WTC11 (cell line): ENCODE measurements around the gene CNIH3. TPM values are rescaled to one million over a fixed set of nuclear protein-coding genes. Genes with fewer than 3 reads are reported as not detected.

ENCODE experiments used
- ATAC-seq: fragments of 200-7000 bp; cut with Tn5 transposase; 2 replicates; pipeline ENCODE4 v1.10.0; 2021; ENCODE audit warnings: mild to moderate bottlenecking, moderate library complexity
- CTCF ChIA-PET: fragments of 300-600 bp; sonication (Branson Sonifier 250); formaldehyde crosslinking; loops from one replicate; lab custom pipeline; 2021; ENCODE audit warnings: antibody characterized with exemption; lab: Charles Lee
- POLR2A ChIA-PET: fragments of 350-600 bp; sonication (Branson Sonifier 250); formaldehyde crosslinking; loops from one replicate; lab custom pipeline; 2021; ENCODE audit warnings: antibody characterized with exemption; lab: Charles Lee
- DNase-seq: peaks from one replicate; pipeline ENCODE4 v3.0.0; 2021; ENCODE audit warnings: low spot score
- H3K27ac Mint-ChIP-seq: 2 replicates; pipeline ENCODE4 v1.8.0; 2021; ENCODE audit warnings: mixed read lengths
- H3K27me3 Mint-ChIP-seq: 2 replicates; pipeline ENCODE4 v1.8.0; 2021; ENCODE audit warnings: low read depth, mild to moderate bottlenecking, moderate library complexity, mixed read lengths
- H3K36me3 Mint-ChIP-seq: 2 replicates; pipeline ENCODE4 v1.8.0; 2021; ENCODE audit warnings: mixed read lengths
- H3K4me1 Mint-ChIP-seq: 2 replicates; pipeline ENCODE4 v1.8.0; 2022; ENCODE audit warnings: mixed read lengths
- H3K4me3 Mint-ChIP-seq: 2 replicates; pipeline ENCODE4 v1.8.0; 2021; ENCODE audit warnings: mild to moderate bottlenecking, moderate library complexity, mixed read lengths
- H3K9me3 Mint-ChIP-seq: 2 replicates; pipeline ENCODE4 v1.8.0; 2021; ENCODE audit warnings: mixed read lengths
- CREM ChIP-seq: sonication (generic); formaldehyde crosslinking; IDR thresholded peaks from 2 replicates; pipeline ENCODE4 v1.8.1; 2022; ENCODE audit warnings: mild to moderate bottlenecking, missing genetic modification reagents, moderate library complexity
- IRF2 ChIP-seq: sonication (generic); formaldehyde crosslinking; IDR thresholded peaks from 2 replicates; pipeline ENCODE4 v1.8.0; 2022; ENCODE audit warnings: low read depth, missing genetic modification reagents, borderline replicate concordance
- NR1H2 ChIP-seq: sonication (generic); formaldehyde crosslinking; IDR thresholded peaks from 2 replicates; pipeline ENCODE4 v1.9.0; 2021; ENCODE audit warnings: mild to moderate bottlenecking, moderate library complexity, missing genetic modification reagents
- NR3C1 ChIP-seq: sonication (generic); formaldehyde crosslinking; conservative IDR thresholded peaks from 2 replicates; pipeline ENCODE4 v1.8.1; 2023; ENCODE audit warnings: low read depth, mild to moderate bottlenecking, missing genetic modification reagents
- SMAD3 ChIP-seq: sonication (generic); formaldehyde crosslinking; IDR thresholded peaks from 2 replicates; pipeline ENCODE4 v1.8.0; 2022; ENCODE audit warnings: missing genetic modification reagents, mild to moderate bottlenecking, borderline replicate concordance
- SMAD4 ChIP-seq: sonication (generic); formaldehyde crosslinking; IDR thresholded peaks from 2 replicates; pipeline ENCODE4 v1.8.0; 2022; ENCODE audit warnings: mild to moderate bottlenecking, missing genetic modification reagents
- TEAD4 ChIP-seq: sonication (generic); formaldehyde crosslinking; IDR thresholded peaks from 2 replicates; pipeline ENCODE4 v1.8.0; 2022; ENCODE audit warnings: mild to moderate bottlenecking, missing genetic modification reagents
- TP53 ChIP-seq: sonication (generic); formaldehyde crosslinking; IDR thresholded peaks from 2 replicates; pipeline ENCODE4 v1.8.1; 2023; ENCODE audit warnings: mild to moderate bottlenecking, missing genetic modification reagents
- ZBTB21 ChIP-seq: sonication (generic); formaldehyde crosslinking; IDR thresholded peaks from 2 replicates; pipeline ENCODE4 v1.8.1; 2023; ENCODE audit warnings: mild to moderate bottlenecking, missing genetic modification reagents, borderline replicate concordance
- ZNF232 ChIP-seq: sonication (generic); formaldehyde crosslinking; IDR thresholded peaks from 2 replicates; pipeline ENCODE4 v1.8.0; 2022; ENCODE audit warnings: mild to moderate bottlenecking, missing genetic modification reagents
- ZNF317 ChIP-seq: sonication (generic); formaldehyde crosslinking; IDR thresholded peaks from 2 replicates; pipeline ENCODE4 v1.8.1; 2023; ENCODE audit warnings: low read depth, mild to moderate bottlenecking, moderate library complexity, missing genetic modification reagents, borderline replicate concordance
- ZNF423 ChIP-seq: fragments of 250-450 bp; sonication (Bioruptor Pico); IDR thresholded peaks from 2 replicates; pipeline ENCODE4 v2.1.2; 2022; ENCODE audit warnings: mild to moderate bottlenecking, moderate library complexity
- ZNF671 ChIP-seq: fragments of 250-450 bp; sonication (Bioruptor Pico); IDR thresholded peaks from 2 replicates; pipeline ENCODE4 v1.8.0; 2021; ENCODE audit warnings: mild to moderate bottlenecking
- total RNA-seq: library from RNA; stranded (reverse); gene quantifications from 3 replicates; pipeline ENCODE4 v1.2.3, GENCODE V29; 2021
- TF ChIP-seq, protein P1 (sequence below): sonication (generic); formaldehyde crosslinking; IDR thresholded peaks from 2 replicates; pipeline ENCODE4 v1.8.0; 2022; ENCODE audit warnings: mild to moderate bottlenecking, missing genetic modification reagents
- TF ChIP-seq, protein P2 (sequence below): fragments of 250-450 bp; sonication (Bioruptor Pico); IDR thresholded peaks from 2 replicates; pipeline ENCODE4 v2.1.2; 2022; ENCODE audit warnings: mild to moderate bottlenecking, moderate library complexity
- TF ChIP-seq, protein P3 (sequence below): sonication (generic); formaldehyde crosslinking; IDR thresholded peaks from 2 replicates; pipeline ENCODE4 v1.8.0; 2023; ENCODE audit warnings: mild to moderate bottlenecking, missing genetic modification reagents
- TF ChIP-seq, protein P4 (sequence below): sonication (generic); formaldehyde crosslinking; IDR thresholded peaks from 2 replicates; pipeline ENCODE4 v1.8.1; 2022; ENCODE audit warnings: mild to moderate bottlenecking, missing genetic modification reagents, moderate library complexity, borderline replicate concordance
- TF ChIP-seq, protein P5 (sequence below): sonication (generic); formaldehyde crosslinking; IDR thresholded peaks from 2 replicates; pipeline ENCODE4 v1.8.1; 2022; ENCODE audit warnings: low read depth, missing genetic modification reagents, borderline replicate concordance
- TF ChIP-seq, protein P6 (sequence below): sonication (generic); formaldehyde crosslinking; conservative IDR thresholded peaks from 2 replicates; pipeline ENCODE4 v1.8.1; 2023; ENCODE audit warnings: mild to moderate bottlenecking, low read depth, missing genetic modification reagents, moderate library complexity
- TF ChIP-seq, protein P7 (sequence below): sonication (generic); formaldehyde crosslinking; IDR thresholded peaks from 2 replicates; pipeline ENCODE4 v1.8.1; 2023; ENCODE audit warnings: mild to moderate bottlenecking, moderate library complexity, missing genetic modification reagents

The CNIH3 gene
- total RNA-seq, 1 experiment from 2014 or later, result 8.1 TPM

DNA sequence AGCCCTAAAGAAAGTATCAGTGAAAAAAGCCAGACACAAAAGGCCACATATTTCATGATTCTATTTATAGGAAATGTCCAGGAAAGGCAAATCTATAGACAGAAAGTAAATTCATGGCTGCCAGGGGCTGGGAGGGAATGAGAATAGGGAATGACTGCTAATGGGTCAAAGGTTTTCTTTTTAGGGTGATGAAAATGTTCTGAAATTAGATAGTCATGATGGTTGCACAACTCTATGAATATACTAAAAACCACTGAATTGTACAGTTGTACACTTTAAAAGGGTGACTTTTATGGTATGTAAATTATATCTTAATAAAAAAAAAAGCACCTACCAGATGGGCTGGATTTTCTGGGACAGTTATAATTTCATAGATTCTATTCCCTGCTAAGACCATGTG is 114.8 kb downstream of the CNIH3 start (continued):
- no peak for TF ChIP-seq ZNF423 (CRISPR knock-in tag)
- TF ChIP-seq, protein P1, sequence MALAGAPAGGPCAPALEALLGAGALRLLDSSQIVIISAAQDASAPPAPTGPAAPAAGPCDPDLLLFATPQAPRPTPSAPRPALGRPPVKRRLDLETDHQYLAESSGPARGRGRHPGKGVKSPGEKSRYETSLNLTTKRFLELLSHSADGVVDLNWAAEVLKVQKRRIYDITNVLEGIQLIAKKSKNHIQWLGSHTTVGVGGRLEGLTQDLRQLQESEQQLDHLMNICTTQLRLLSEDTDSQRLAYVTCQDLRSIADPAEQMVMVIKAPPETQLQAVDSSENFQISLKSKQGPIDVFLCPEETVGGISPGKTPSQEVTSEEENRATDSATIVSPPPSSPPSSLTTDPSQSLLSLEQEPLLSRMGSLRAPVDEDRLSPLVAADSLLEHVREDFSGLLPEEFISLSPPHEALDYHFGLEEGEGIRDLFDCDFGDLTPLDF (CRISPR knock-in tag), result no peak
- TF ChIP-seq, all 79 proteins: peak for 0

DNA sequence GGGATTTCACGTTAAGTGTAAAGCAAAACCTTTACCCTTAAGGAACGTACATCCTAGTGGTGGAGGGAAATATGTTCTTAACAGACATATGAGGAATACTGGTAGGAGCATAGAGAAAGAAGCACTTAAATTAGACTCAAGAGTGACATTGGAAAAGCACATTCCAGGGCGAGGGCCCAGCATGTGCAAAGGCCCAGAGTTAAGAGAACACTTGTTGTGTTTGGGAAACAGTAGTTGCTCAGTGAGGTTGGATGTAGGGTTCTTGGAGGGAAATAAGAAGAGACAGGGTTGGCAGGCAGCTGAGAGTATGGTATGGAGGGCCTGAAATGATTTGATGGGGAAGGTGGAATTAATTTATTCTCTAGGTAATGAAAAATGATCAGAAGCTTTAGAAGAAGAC is 115.5 kb downstream of the CNIH3 start:
- no peaks in the 10 kb centered on the region for H3K9me3 Mint-ChIP-seq
- H3K4me1 Mint-ChIP-seq, result peaks cover 44% of the 10 kb centered on the region
- H3K4me3 Mint-ChIP-seq, result no peak overlapping the region
- H3K36me3 Mint-ChIP-seq, result no peaks in the 10 kb centered on the region
- ChIA-PET CTCF (no interaction called here), POLR2A (no interaction called here)
- TF ChIP-seq NR3C1 (CRISPR knock-in tag) (no peak), SMAD4 (no peak), ZNF232 (CRISPR knock-in tag) (no peak), CREM (CRISPR knock-in tag) (no peak), ZNF671 (no peak)
- TF ChIP-seq, protein P2, sequence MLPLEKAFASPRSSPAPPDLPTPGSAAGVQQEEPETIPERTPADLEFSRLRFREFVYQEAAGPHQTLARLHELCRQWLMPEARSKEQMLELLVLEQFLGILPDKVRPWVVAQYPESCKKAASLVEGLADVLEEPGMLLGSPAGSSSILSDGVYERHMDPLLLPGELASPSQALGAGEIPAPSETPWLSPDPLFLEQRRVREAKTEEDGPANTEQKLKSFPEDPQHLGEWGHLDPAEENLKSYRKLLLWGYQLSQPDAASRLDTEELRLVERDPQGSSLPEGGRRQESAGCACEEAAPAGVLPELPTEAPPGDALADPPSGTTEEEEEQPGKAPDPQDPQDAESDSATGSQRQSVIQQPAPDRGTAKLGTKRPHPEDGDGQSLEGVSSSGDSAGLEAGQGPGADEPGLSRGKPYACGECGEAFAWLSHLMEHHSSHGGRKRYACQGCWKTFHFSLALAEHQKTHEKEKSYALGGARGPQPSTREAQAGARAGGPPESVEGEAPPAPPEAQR (CRISPR knock-in tag), result no peak
- TF ChIP-seq, protein P3, sequence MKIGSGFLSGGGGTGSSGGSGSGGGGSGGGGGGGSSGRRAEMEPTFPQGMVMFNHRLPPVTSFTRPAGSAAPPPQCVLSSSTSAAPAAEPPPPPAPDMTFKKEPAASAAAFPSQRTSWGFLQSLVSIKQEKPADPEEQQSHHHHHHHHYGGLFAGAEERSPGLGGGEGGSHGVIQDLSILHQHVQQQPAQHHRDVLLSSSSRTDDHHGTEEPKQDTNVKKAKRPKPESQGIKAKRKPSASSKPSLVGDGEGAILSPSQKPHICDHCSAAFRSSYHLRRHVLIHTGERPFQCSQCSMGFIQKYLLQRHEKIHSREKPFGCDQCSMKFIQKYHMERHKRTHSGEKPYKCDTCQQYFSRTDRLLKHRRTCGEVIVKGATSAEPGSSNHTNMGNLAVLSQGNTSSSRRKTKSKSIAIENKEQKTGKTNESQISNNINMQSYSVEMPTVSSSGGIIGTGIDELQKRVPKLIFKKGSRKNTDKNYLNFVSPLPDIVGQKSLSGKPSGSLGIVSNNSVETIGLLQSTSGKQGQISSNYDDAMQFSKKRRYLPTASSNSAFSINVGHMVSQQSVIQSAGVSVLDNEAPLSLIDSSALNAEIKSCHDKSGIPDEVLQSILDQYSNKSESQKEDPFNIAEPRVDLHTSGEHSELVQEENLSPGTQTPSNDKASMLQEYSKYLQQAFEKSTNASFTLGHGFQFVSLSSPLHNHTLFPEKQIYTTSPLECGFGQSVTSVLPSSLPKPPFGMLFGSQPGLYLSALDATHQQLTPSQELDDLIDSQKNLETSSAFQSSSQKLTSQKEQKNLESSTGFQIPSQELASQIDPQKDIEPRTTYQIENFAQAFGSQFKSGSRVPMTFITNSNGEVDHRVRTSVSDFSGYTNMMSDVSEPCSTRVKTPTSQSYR, result no peak
- TF ChIP-seq, protein P4, sequence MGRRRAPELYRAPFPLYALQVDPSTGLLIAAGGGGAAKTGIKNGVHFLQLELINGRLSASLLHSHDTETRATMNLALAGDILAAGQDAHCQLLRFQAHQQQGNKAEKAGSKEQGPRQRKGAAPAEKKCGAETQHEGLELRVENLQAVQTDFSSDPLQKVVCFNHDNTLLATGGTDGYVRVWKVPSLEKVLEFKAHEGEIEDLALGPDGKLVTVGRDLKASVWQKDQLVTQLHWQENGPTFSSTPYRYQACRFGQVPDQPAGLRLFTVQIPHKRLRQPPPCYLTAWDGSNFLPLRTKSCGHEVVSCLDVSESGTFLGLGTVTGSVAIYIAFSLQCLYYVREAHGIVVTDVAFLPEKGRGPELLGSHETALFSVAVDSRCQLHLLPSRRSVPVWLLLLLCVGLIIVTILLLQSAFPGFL (CRISPR knock-in tag), result no peak
- no peak for ATAC-seq
- no peak for DNase-seq
- H3K27ac Mint-ChIP-seq, result no peak overlapping the region
- H3K27me3 Mint-ChIP-seq, result no peaks in the 10 kb centered on the region

DNA sequence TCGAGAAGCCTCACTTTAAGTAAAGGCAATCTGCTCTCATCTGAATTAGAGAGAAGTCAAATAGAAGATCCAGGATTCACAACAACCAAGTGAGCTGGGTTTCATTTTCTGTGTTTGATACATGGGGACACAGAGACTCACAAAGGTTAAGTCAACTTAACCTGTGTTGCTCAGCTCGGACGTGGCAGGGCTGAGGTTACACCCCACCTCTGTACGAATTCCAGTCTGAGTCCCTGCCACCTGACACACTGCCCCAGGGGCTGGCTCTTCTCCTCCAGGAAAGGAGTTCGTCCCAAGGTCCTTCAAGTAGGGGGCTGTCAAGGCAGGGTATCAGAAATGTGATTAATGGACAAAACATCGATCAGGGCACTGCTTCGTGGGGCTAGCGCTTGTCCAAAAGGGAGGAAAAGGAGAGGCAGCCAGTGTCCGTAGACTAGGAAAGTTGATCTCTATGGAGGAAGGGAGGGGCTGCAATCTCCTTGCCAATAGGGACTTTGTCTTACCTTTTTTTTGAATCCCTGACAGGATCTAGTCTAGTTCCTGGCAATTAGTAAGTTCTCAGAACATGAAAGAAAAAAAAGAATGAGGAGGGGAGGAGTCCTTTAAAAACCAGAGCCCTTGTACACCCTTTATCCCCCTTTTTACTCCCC is 116.4 kb downstream of the CNIH3 start:
- H3K27me3 Mint-ChIP-seq, result no peaks in the 10 kb centered on the region
- ATAC-seq, result no peak
- no peaks in the 10 kb centered on the region for H3K9me3 Mint-ChIP-seq
- no peak overlapping the region for H3K4me3 Mint-ChIP-seq
- no peak for DNase-seq
- no peaks in the 10 kb centered on the region for H3K36me3 Mint-ChIP-seq
- ChIA-PET CTCF (no interaction called here), POLR2A (no interaction called here)
- H3K4me1 Mint-ChIP-seq, result peaks cover 49% of the 10 kb centered on the region
- no peak overlapping the region for H3K27ac Mint-ChIP-seq
- TF ChIP-seq, protein P5, sequence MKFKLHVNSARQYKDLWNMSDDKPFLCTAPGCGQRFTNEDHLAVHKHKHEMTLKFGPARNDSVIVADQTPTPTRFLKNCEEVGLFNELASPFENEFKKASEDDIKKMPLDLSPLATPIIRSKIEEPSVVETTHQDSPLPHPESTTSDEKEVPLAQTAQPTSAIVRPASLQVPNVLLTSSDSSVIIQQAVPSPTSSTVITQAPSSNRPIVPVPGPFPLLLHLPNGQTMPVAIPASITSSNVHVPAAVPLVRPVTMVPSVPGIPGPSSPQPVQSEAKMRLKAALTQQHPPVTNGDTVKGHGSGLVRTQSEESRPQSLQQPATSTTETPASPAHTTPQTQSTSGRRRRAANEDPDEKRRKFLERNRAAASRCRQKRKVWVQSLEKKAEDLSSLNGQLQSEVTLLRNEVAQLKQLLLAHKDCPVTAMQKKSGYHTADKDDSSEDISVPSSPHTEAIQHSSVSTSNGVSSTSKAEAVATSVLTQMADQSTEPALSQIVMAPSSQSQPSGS (CRISPR knock-in tag), result no peak
- TF ChIP-seq ZBTB21 (CRISPR knock-in tag) (no peak), TP53 (CRISPR knock-in tag) (no peak), NR1H2 (CRISPR knock-in tag) (no peak), ZNF317 (no peak), TEAD4 (CRISPR knock-in tag) (no peak), CREM (CRISPR knock-in tag) (no peak), IRF2 (CRISPR knock-in tag) (no peak), SMAD3 (CRISPR knock-in tag) (no peak)
- TF ChIP-seq, protein P6, sequence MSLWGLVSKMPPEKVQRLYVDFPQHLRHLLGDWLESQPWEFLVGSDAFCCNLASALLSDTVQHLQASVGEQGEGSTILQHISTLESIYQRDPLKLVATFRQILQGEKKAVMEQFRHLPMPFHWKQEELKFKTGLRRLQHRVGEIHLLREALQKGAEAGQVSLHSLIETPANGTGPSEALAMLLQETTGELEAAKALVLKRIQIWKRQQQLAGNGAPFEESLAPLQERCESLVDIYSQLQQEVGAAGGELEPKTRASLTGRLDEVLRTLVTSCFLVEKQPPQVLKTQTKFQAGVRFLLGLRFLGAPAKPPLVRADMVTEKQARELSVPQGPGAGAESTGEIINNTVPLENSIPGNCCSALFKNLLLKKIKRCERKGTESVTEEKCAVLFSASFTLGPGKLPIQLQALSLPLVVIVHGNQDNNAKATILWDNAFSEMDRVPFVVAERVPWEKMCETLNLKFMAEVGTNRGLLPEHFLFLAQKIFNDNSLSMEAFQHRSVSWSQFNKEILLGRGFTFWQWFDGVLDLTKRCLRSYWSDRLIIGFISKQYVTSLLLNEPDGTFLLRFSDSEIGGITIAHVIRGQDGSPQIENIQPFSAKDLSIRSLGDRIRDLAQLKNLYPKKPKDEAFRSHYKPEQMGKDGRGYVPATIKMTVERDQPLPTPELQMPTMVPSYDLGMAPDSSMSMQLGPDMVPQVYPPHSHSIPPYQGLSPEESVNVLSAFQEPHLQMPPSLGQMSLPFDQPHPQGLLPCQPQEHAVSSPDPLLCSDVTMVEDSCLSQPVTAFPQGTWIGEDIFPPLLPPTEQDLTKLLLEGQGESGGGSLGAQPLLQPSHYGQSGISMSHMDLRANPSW (CRISPR knock-in tag), result no peak
- TF ChIP-seq, protein P7, sequence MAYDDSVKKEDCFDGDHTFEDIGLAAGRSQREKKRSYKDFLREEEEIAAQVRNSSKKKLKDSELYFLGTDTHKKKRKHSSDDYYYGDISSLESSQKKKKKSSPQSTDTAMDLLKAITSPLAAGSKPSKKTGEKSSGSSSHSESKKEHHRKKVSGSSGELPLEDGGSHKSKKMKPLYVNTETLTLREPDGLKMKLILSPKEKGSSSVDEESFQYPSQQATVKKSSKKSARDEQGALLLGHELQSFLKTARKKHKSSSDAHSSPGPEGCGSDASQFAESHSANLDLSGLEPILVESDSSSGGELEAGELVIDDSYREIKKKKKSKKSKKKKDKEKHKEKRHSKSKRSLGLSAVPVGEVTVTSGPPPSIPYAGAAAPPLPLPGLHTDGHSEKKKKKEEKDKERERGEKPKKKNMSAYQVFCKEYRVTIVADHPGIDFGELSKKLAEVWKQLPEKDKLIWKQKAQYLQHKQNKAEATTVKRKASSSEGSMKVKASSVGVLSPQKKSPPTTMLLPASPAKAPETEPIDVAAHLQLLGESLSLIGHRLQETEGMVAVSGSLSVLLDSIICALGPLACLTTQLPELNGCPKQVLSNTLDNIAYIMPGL, result no peak
